Ishikawa (cell line): ENCODE measurements around the gene ZBTB40.

Experiments
- CEBPB ChIP-seq: IDR thresholded peaks from 2 replicates; pipeline ENCODE4 v1.6.1; 2012
- EGR1 ChIP-seq: IDR thresholded peaks from 2 replicates; pipeline ENCODE4 v1.6.1; 2012
- NFIC ChIP-seq: IDR thresholded peaks from 2 replicates; pipeline ENCODE4 v1.6.1; 2012
- RAD21 ChIP-seq: IDR thresholded peaks from 2 replicates; pipeline ENCODE4 v1.6.1; 2012; ENCODE audit warnings: low read depth
- TAF1 ChIP-seq: IDR thresholded peaks from 2 replicates; pipeline ENCODE4 v1.6.1; 2012; ENCODE audit warnings: low read depth, mild to moderate bottlenecking
- TEAD4 ChIP-seq: IDR thresholded peaks from 2 replicates; pipeline ENCODE4 v1.6.1; 2012
- YY1 ChIP-seq: IDR thresholded peaks from 2 replicates; pipeline ENCODE4 v1.6.1; 2012; ENCODE audit warnings: low read depth
- TF ChIP-seq, protein P1 (sequence below): IDR thresholded peaks from 2 replicates; pipeline ENCODE4 v1.6.1; 2012; ENCODE audit warnings: low read depth, mild to moderate bottlenecking

DNA sequence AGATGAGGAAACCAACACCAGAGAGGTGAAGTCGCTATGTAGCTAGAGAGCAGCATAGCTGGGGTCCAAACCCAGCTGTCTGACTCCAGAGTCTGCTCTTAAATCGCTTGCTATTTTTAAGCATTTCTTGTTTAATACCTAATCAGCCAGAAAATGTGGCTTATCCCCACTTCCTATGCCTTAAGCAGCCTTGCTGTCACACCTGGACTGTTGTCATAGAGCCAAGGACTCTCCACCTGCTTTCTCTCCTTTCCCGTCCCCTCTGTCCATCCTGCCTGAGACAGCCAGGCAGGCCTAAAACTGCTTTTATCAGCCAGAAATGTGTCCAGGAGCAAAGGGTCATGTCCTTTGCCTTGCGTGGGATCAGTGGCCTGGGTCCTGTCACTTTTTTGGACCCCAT lies 83.3 kb downstream of the ZBTB40 start:
- TF ChIP-seq RAD21, result no peak
- no peak for TF ChIP-seq TAF1
- TF ChIP-seq, protein P1, sequence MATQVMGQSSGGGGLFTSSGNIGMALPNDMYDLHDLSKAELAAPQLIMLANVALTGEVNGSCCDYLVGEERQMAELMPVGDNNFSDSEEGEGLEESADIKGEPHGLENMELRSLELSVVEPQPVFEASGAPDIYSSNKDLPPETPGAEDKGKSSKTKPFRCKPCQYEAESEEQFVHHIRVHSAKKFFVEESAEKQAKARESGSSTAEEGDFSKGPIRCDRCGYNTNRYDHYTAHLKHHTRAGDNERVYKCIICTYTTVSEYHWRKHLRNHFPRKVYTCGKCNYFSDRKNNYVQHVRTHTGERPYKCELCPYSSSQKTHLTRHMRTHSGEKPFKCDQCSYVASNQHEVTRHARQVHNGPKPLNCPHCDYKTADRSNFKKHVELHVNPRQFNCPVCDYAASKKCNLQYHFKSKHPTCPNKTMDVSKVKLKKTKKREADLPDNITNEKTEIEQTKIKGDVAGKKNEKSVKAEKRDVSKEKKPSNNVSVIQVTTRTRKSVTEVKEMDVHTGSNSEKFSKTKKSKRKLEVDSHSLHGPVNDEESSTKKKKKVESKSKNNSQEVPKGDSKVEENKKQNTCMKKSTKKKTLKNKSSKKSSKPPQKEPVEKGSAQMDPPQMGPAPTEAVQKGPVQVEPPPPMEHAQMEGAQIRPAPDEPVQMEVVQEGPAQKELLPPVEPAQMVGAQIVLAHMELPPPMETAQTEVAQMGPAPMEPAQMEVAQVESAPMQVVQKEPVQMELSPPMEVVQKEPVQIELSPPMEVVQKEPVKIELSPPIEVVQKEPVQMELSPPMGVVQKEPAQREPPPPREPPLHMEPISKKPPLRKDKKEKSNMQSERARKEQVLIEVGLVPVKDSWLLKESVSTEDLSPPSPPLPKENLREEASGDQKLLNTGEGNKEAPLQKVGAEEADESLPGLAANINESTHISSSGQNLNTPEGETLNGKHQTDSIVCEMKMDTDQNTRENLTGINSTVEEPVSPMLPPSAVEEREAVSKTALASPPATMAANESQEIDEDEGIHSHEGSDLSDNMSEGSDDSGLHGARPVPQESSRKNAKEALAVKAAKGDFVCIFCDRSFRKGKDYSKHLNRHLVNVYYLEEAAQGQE, result no peak
- no peak for TF ChIP-seq NFIC
- no peak for TF ChIP-seq YY1
- no peak for TF ChIP-seq CEBPB
- no peak for TF ChIP-seq EGR1
- no peak for TF ChIP-seq TEAD4
